ENCODE data around the gene CACNA1S.

The CACNA1S gene

GRCh38 chr1:201011616-201012015 is 100.6 kb downstream of the CACNA1S start:
- DNase-seq (ENCODE audit: insufficient read length, low spot score) = peak; percentile 94
- FAIRE-seq = peak; percentile 89
- no peak for TF ChIP-seq CTCF (IDR thresholded peaks at IDR 0.05; ENCODE audit: insufficient read depth, missing control alignments)

- TF ChIP-seq CTCF (IDR thresholded peaks at IDR 0.05; ENCODE audit: insufficient read depth, missing control alignments) = no peak
- DNase-seq (ENCODE audit: insufficient read length, low spot score) (no peak), FAIRE-seq (no peak)
Measured at GRCh38 chr1:201009962-201010645, 102.1 kb downstream of the CACNA1S start.

GRCh38 chr1:201008666-201009360 is 103.4 kb downstream of the CACNA1S start:
- FAIRE-seq (no peak), DNase-seq (ENCODE audit: insufficient read length, low spot score) (no peak)
- no peak for TF ChIP-seq CTCF (IDR thresholded peaks at IDR 0.05; ENCODE audit: insufficient read depth, missing control alignments)

GRCh38 chr1:201007481-201007880 is 104.7 kb downstream of the CACNA1S start:
- DNase-seq (ENCODE audit: insufficient read length, low spot score) (no peak), FAIRE-seq (no peak)
- no peak for TF ChIP-seq CTCF (IDR thresholded peaks at IDR 0.05; ENCODE audit: insufficient read depth, missing control alignments)

- FAIRE-seq = no peak
- no peak for DNase-seq (ENCODE audit: insufficient read length, low spot score)
- no peak for TF ChIP-seq CTCF (IDR thresholded peaks at IDR 0.05; ENCODE audit: insufficient read depth, missing control alignments)
Measured at GRCh38 chr1:201006450-201006849, 105.8 kb downstream of the CACNA1S start.

- TF ChIP-seq CTCF (IDR thresholded peaks at IDR 0.05; ENCODE audit: insufficient read depth, missing control alignments) = no peak
- DNase-seq (ENCODE audit: insufficient read length, low spot score) (no peak), FAIRE-seq (no peak)
Measured at GRCh38 chr1:201004732-201005131, 107.5 kb downstream of the CACNA1S start.

- no peak for TF ChIP-seq CTCF (IDR thresholded peaks at IDR 0.05; ENCODE audit: insufficient read depth, missing control alignments)
- DNase-seq (ENCODE audit: insufficient read length, low spot score) (no peak), FAIRE-seq (no peak)
Measured at GRCh38 chr1:201004154-201004553, 108.1 kb downstream of the CACNA1S start.
